Activated T-cell treated with anti-CD3 and anti-CD28 coated beads, Interleukin-2, amount 50 U/mL, for 24 hours (primary cell): ENCODE measurements around the gene DLST.

Experiments
- DNase-seq: peaks from one replicate; pipeline ENCODE4 v3.0.0-alpha.2; 2020
- H3K27ac Mint-ChIP-seq: 2 replicates; pipeline ENCODE4 v1.8.0; 2020; ENCODE audit warnings: mild to moderate bottlenecking, mixed read lengths
- H3K27me3 Mint-ChIP-seq: 2 replicates; pipeline ENCODE4 v1.8.0; 2020; ENCODE audit warnings: mixed read lengths
- H3K36me3 Mint-ChIP-seq: 2 replicates; pipeline ENCODE4 v1.8.0; 2020; ENCODE audit warnings: low read depth, mixed read lengths
- H3K4me1 Mint-ChIP-seq: 2 replicates; pipeline ENCODE4 v1.8.0; 2020; ENCODE audit warnings: low read depth, mixed read lengths
- H3K4me3 Mint-ChIP-seq: 2 replicates; pipeline ENCODE4 v1.8.0; 2020; ENCODE audit warnings: mild to moderate bottlenecking, moderate library complexity, mixed read lengths
- H3K9me3 Mint-ChIP-seq: 2 replicates; pipeline ENCODE4 v1.8.0; 2020; ENCODE audit warnings: mixed read lengths

The DLST gene

GRCh38 chr14:74952697-74953484, 71.2 kb downstream of the DLST start:
- Mint-ChIP-seq H3K4me1 (no peaks in the 10 kb centered on the region), H3K9me3 (no peaks in the 10 kb centered on the region), H3K27ac (no peak overlapping the region), H3K36me3 (no peaks in the 10 kb centered on the region), H3K27me3 (peaks cover 18% of the 10 kb centered on the region), H3K4me3 (no peak overlapping the region)
- no peak for DNase-seq
